Psoas muscle (tissue), 8 donors: ENCODE measurements around the gene COMMD9. TPM values are rescaled to one million over a fixed set of nuclear protein-coding genes. Genes with fewer than 3 reads are reported as not detected.

Experiments
- ATAC-seq, 4 donors: fragments of 200-7000 bp; cut with Tn5 transposase; one replicate each; pipeline ENCODE4 v1.9.1; 2020; ENCODE audit warnings: moderate library complexity in 3 of 4, mild to moderate bottlenecking in 2 of 4
- DNase-seq, 2 donors: peaks; one replicate each; pipeline ENCODE4 v3.0.0-alpha.2; 2020
- H3K27ac ChIP-seq: fragments of 200-600 bp; one replicate; pipeline ENCODE4 v1.8.0; 2022
- H3K27me3 ChIP-seq, 3 donors: fragments of 200-600 bp in 1 of 3; one replicate each; pipeline versions ENCODE4 v1.6.1 to v1.8.0; 2013 to 2022; ENCODE audit warnings: low read length in 2 of 3, mild to moderate bottlenecking in 2 of 3, moderate library complexity in 1 of 3; ENCODE audit not compliant: insufficient read depth in 3 of 3
- H3K36me3 ChIP-seq, 2 donors: fragments of 200-600 bp in 1 of 2; one replicate each; pipeline versions ENCODE4 v1.6.1 to v1.8.0; 2013 to 2022; ENCODE audit warnings: low read depth in 1 of 2, mild to moderate bottlenecking in 1 of 2, moderate library complexity in 1 of 2; ENCODE audit not compliant: insufficient read depth in 1 of 2
- H3K4me1 ChIP-seq: fragments of 200-600 bp; one replicate; pipeline ENCODE4 v1.8.0; 2022
- H3K4me3 ChIP-seq: fragments of 200-600 bp; one replicate; pipeline ENCODE4 v1.8.0; 2022; ENCODE audit warnings: mild to moderate bottlenecking
- H3K9me3 ChIP-seq: fragments of 200-600 bp; one replicate; pipeline ENCODE4 v1.8.0; 2022
- WGBS, 3 donors: extraction: QIAGEN DNeasy Blood & Tissue Kit; methylation state at CpG; one replicate each; pipeline versions ENCODE4 v1.1.6 to v1.1.7; 2013; 5-methylcytosine and 5-hydroxymethylcytosine counted together
- intact Hi-C, 2 donors: fragments of 100-400 bp; cut with DNase I; formaldehyde crosslinking; loops; one replicate each; pipeline versions ENCODE4 v1.11.0 to v1.14.2; 2022
- polyA plus RNA-seq, 3 donors: library from polyadenylated mRNA; stranded (reverse); fragments of 200-250 nt; gene quantifications; one replicate each; pipeline ENCODE4 v1.2.3, GENCODE V29; 2013
- total RNA-seq, 4 donors: library from RNA; stranded (reverse); fragmentation: NEBNext Ultra II Directional in 2 of 4; extraction: Animal tissue kit (Norgen Biotek cat#: 25700) in 2 of 4; gene quantifications; one replicate each; pipeline versions ENCODE4 v1.2.1 to v1.2.4, GENCODE V29; 2021 to 2023
- TF ChIP-seq, protein P1 (sequence below): fragments of 200-600 bp; IDR thresholded peaks from one replicate; pipeline ENCODE4 v1.8.0; 2022; ENCODE audit warnings: antibody characterized with exemption
- donor health status: healthy with polysubstance abuse.
- donor health status: DM: no; HTN: no; CAD: no; lungs with moderate emphysema.
- donor health status: Bipolar disorder and iron deficiency.
- donor health status: healthy.
- donor health status: DM: yes; HTN: yes; CAD: no.
- donor health status: DM: no; HTN: no; CAD: no.
- donor health status: DM: no; HTN: no; CAD: no.
- donor health status: DM: yes; HTN: yes; CAD: no.

COMMD9 gene
- total and polyA plus RNA-seq, 7 donors, result 52.1 to 79.6 (median 65.8) TPM

DNA sequence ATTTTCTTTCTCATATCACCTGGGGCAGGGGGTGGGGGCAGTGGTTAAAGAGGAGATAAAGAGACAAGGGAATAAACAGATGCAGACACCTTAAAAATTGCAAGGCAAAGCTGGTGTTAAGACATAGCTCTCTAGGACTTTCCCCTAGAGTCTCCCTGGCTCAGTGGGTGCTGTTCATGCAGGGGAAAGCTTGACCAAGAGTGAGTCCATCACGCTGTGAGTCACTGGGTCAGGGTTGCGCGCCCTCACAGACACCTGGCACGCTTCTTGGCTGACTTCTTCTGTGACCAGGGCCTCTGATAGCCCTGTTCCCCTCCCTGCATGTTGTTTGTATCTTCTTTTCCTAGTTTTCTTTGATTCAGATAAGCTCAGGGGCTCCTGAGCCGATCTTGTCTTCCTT is 31.9 kb downstream of the COMMD9 start:
- 65 to 83% (median 78%) methylated on average over 5 of the region's 5 CpGs for WGBS, 3 donors
- intact Hi-C loops, result loop anchor here in 1 of 2 donors (5.0 kb wide), 2 partner anchors 120 to 435 kb away; no protein-coding TSS in a partner anchor

DNA sequence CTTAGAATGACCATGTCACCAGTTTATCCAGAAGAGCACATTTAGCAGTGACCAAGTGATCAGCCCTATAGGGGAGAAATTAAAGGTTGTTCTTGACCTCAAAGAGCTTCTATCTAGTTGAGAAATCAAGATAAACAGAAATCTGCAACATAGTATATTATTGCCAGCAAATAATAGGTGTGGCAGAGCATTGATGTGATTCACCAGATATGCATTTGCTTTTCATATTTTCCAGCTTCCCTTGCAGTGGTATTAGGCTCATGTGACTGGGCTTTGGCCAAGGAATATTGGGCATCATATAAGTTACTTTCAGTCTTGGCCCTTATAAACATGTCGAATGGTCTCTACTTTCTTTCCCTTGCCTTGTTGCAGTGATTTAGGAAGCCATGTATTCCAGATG is 34.5 kb downstream of the COMMD9 start:
- no peak for DNase-seq
- no peak for ATAC-seq
- intact Hi-C loops, result loop anchor here in 1 of 2 donors (5.0 kb wide), 2 partner anchors 117 to 432 kb away; no protein-coding TSS in a partner anchor
- WGBS, 3 donors, result 69 to 77% (median 76%) methylated on average over 1 of the region's 1 CpG
- Histone ChIP-seq H3K36me3 (no peaks in the 10 kb centered on the region), H3K9me3 (peaks cover 9% of the 10 kb centered on the region), H3K4me3 (no peak overlapping the region), H3K27me3 (peaks cover 0 to 3% (median 0%) of the 10 kb centered on the region in 3 donors), H3K27ac (no peak overlapping the region), H3K4me1 (no peaks in the 10 kb centered on the region)
- TF ChIP-seq, protein P1, sequence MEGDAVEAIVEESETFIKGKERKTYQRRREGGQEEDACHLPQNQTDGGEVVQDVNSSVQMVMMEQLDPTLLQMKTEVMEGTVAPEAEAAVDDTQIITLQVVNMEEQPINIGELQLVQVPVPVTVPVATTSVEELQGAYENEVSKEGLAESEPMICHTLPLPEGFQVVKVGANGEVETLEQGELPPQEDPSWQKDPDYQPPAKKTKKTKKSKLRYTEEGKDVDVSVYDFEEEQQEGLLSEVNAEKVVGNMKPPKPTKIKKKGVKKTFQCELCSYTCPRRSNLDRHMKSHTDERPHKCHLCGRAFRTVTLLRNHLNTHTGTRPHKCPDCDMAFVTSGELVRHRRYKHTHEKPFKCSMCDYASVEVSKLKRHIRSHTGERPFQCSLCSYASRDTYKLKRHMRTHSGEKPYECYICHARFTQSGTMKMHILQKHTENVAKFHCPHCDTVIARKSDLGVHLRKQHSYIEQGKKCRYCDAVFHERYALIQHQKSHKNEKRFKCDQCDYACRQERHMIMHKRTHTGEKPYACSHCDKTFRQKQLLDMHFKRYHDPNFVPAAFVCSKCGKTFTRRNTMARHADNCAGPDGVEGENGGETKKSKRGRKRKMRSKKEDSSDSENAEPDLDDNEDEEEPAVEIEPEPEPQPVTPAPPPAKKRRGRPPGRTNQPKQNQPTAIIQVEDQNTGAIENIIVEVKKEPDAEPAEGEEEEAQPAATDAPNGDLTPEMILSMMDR, result no peak

More for the DNA sequence above, 31.9 kb downstream of the COMMD9 start:
- Histone ChIP-seq H3K36me3 (no peaks in the 10 kb centered on the region), H3K4me3 (no peak overlapping the region), H3K27ac (no peak overlapping the region), H3K9me3 (peaks cover 4% of the 10 kb centered on the region), H3K4me1 (no peaks in the 10 kb centered on the region), H3K27me3 (no peaks in the 10 kb centered on the region)
- no peak for ATAC-seq
- TF ChIP-seq, protein P1, result no peak
- no peak for DNase-seq

- no peak overlapping the region for H3K27ac ChIP-seq
- TF ChIP-seq, protein P1, result no peak
- no peaks in the 10 kb centered on the region for H3K36me3 ChIP-seq
- peaks cover 0 to 3% (median 0%) of the 10 kb centered on the region in 3 donors for H3K27me3 ChIP-seq
- intact Hi-C loops, result no loop called here
- H3K9me3 ChIP-seq, result peaks cover 9% of the 10 kb centered on the region
- H3K4me1 ChIP-seq, result no peaks in the 10 kb centered on the region
- DNase-seq, result no peak
- ATAC-seq, result no peak
- 34 to 38% (median 37%) methylated on average over 5 of the region's 5 CpGs for whole genome bisulfite sequencing, 3 donors
- no peak overlapping the region for H3K4me3 ChIP-seq
These were observed 36.0 kb downstream of the COMMD9 start for GRCh38 chr11:36253238-36253637.

DNA sequence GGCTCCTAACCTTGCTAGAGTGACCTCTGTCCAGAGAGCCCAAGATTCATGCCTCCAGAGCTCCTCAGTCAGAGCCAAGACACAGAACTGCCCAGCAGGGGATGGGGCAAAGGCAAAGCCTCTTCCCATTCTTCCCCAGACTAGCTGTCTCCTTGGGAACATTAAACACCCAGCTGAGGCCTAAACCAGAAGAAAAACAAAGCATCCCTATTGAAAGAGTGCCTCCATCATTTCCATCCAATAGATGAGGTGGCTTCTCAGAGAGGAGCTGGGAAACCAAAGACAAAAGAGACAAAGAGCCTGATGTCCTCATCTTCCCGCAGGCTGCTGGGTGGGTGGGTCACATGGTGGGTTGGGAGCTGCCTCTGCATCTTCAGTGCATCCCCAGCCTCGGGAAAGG is 37.4 kb downstream of the COMMD9 start:
- H3K4me1 ChIP-seq, result no peaks in the 10 kb centered on the region
- WGBS, 3 donors, result 83 to 92% (median 92%) methylated on average over 2 of the region's 2 CpGs
- peaks cover 9% of the 10 kb centered on the region for H3K9me3 ChIP-seq
- no peak for ATAC-seq
- H3K27ac ChIP-seq, result no peak overlapping the region
- peaks cover 0 to 6% (median 0%) of the 10 kb centered on the region in 3 donors for H3K27me3 ChIP-seq
- no peaks in the 10 kb centered on the region for H3K36me3 ChIP-seq
- DNase-seq, result no peak
- intact Hi-C loops, result no loop called here
- H3K4me3 ChIP-seq, result no peak overlapping the region
- TF ChIP-seq, protein P1, result no peak

GRCh38 chr11:36249246-36249645 is 40.0 kb downstream of the COMMD9 start:
- ATAC-seq, result no peak
- WGBS, 3 donors, result 90 to 95% (median 92%) methylated on average over 2 of the region's 2 CpGs
- Histone ChIP-seq H3K4me3 (no peak overlapping the region), H3K27ac (no peak overlapping the region), H3K4me1 (no peaks in the 10 kb centered on the region), H3K9me3 (peaks cover 6% of the 10 kb centered on the region), H3K27me3 (peaks cover 0 to 6% (median 0%) of the 10 kb centered on the region in 3 donors), H3K36me3 (no peaks in the 10 kb centered on the region)
- intact Hi-C loops, result no loop called here
- DNase-seq, result no peak
- TF ChIP-seq, protein P1, result no peak
